Measurements from ENCODE around the gene PHOSPHO2.

The PHOSPHO2 gene

DNA sequence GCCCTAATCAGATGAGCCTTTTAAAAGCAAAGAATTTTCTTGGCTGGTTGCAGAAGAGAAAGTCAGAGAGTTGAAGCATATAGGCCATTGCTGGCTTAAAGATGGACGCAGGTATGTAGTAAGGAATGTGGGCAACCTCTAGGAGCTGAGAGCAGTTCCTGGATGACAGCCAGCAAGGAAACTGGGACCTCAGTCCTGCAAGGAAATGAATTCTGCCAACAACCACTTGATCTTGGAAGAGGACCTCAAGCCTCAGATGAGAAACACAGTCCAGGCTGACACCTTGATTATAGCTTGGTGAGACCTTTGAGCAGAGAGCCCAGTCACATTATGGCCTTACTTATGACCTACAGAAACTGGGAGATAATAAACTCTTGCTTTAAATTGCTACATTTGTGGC lies 15.7 kb downstream of the PHOSPHO2 start:
- H3K9me2 ChIP-seq (replicated peaks; ENCODE audit: control insufficient read depth, low read length): no peaks in the 10 kb centered on the region
- peaks cover 9% of the 10 kb centered on the region; the same call in 1 of the 2 replicates for H3K9me3 ChIP-seq (ENCODE audit: control insufficient read depth, insufficient read depth, low read length)
- H3K4me3 ChIP-seq (ENCODE audit: low read length): no peak overlapping the region
- no peak overlapping the region for H3K27ac ChIP-seq (ENCODE audit: low read depth, low read length)
- no peaks in the 10 kb centered on the region for H3K4me1 ChIP-seq (ENCODE audit: control insufficient read depth, low read length)
- TF ChIP-seq, protein P1, sequence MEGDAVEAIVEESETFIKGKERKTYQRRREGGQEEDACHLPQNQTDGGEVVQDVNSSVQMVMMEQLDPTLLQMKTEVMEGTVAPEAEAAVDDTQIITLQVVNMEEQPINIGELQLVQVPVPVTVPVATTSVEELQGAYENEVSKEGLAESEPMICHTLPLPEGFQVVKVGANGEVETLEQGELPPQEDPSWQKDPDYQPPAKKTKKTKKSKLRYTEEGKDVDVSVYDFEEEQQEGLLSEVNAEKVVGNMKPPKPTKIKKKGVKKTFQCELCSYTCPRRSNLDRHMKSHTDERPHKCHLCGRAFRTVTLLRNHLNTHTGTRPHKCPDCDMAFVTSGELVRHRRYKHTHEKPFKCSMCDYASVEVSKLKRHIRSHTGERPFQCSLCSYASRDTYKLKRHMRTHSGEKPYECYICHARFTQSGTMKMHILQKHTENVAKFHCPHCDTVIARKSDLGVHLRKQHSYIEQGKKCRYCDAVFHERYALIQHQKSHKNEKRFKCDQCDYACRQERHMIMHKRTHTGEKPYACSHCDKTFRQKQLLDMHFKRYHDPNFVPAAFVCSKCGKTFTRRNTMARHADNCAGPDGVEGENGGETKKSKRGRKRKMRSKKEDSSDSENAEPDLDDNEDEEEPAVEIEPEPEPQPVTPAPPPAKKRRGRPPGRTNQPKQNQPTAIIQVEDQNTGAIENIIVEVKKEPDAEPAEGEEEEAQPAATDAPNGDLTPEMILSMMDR (IDR thresholded peaks at IDR 0.05; ENCODE audit: low read depth, low read length, poor library complexity, severe bottlenecking): no peak
- no peak for TF ChIP-seq EZH2phosphoT487 (IDR thresholded peaks at IDR 0.05; ENCODE audit: borderline replicate concordance, low read length)
- H3F3A ChIP-seq (ENCODE audit: control insufficient read depth, insufficient read depth): no peaks in the 10 kb centered on the region
- H3K27me3 ChIP-seq (ENCODE audit: control insufficient read depth, low read length): no peaks in the 10 kb centered on the region
- no peak overlapping the region for H3K4me2 ChIP-seq (ENCODE audit: low read length)
- H4K20me1 ChIP-seq (ENCODE audit: control insufficient read depth, insufficient read depth, low read depth, low read length): no peaks in the 10 kb centered on the region
- H3K36me3 ChIP-seq (ENCODE audit: control insufficient read depth, low read length): no peaks in the 10 kb centered on the region
- H3K79me2 ChIP-seq (ENCODE audit: control insufficient read depth, low read length): no peaks in the 10 kb centered on the region

DNA sequence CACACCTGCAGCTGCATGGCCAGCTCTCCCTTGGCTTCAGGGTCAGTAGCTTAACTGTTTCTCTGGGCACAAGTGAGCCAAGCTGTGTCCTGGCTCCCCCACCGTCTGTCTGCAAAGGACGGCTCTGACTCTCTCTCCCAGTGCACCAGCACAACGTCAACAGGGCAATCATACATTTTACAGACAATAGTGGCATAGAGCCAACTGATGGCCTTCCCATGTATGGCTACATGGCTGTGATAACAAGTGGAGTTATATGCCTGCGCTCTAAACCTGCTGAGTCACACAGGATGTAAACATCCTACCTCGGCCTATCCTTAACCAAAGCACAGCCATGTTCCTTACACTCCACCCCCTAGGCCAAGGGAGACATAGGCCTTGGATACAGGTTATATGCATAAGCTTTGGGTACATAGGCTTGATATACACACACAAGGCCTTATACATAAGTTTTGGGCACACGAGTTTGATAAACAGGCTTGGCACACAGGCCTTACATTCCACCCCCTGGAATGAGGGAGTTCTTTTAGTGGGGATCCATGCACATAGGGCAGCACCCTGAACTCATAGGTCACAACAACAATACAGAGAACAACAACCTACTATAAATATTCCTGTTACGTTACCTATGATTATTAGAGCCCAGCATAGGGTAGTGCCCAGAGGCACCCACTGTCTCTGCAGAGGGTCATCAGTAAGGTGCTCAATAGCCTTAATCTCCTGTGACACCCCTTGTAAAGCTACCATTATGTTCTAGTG lies 17.7 kb downstream of the PHOSPHO2 start:
- Histone ChIP-seq H3K4me3 (ENCODE audit: low read length) (no peak overlapping the region), H3K27ac (ENCODE audit: low read depth, low read length) (no peak overlapping the region), H4K20me1 (ENCODE audit: control insufficient read depth, insufficient read depth, low read depth, low read length) (no peaks in the 10 kb centered on the region), H3K36me3 (ENCODE audit: control insufficient read depth, low read length) (no peaks in the 10 kb centered on the region), H3K4me2 (ENCODE audit: low read length) (no peak overlapping the region), H3K4me1 (ENCODE audit: control insufficient read depth, low read length) (no peaks in the 10 kb centered on the region), H3K9me2 (replicated peaks; ENCODE audit: control insufficient read depth, low read length) (no peaks in the 10 kb centered on the region), H3F3A (ENCODE audit: control insufficient read depth, insufficient read depth) (no peaks in the 10 kb centered on the region), H3K79me2 (ENCODE audit: control insufficient read depth, low read length) (no peaks in the 10 kb centered on the region), H3K9me3 (ENCODE audit: control insufficient read depth, insufficient read depth, low read length) (peaks cover 9% of the 10 kb centered on the region; the same call in 1 of the 2 replicates), H3K27me3 (ENCODE audit: control insufficient read depth, low read length) (no peaks in the 10 kb centered on the region)
- TF ChIP-seq, protein P1 (IDR thresholded peaks at IDR 0.05; ENCODE audit: low read depth, low read length, poor library complexity, severe bottlenecking): no peak
- no peak for TF ChIP-seq EZH2phosphoT487 (IDR thresholded peaks at IDR 0.05; ENCODE audit: borderline replicate concordance, low read length)

DNA sequence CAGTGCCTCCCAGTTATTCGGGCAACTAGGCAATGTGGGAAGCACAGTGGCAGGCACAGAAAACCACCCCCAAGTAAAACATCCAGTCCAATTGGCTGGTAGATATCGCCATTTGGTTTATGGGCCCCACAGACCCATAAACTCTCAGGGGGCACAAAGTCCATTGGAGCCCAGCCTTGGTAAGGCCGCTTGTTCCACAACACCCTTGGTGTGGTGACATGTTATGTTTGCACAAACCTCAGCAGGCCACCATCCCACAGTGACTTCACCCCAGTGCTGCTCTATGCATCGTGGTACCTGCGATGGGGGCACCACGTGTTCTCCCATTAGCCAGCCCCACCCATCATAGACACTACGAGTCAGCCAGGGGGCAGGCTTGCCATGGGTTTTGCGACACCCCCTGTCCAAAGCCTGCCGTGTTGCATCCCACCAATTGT lies 18.5 kb downstream of the PHOSPHO2 start:
- H3K79me2 ChIP-seq (ENCODE audit: control insufficient read depth, low read length): no peaks in the 10 kb centered on the region
- H3K4me3 ChIP-seq (ENCODE audit: low read length): no peak overlapping the region
- H3K27ac ChIP-seq (ENCODE audit: low read depth, low read length): no peak overlapping the region
- no peaks in the 10 kb centered on the region for H3K4me1 ChIP-seq (ENCODE audit: control insufficient read depth, low read length)
- peaks cover 9% of the 10 kb centered on the region; the same call in 1 of the 2 replicates for H3K9me3 ChIP-seq (ENCODE audit: control insufficient read depth, insufficient read depth, low read length)
- H4K20me1 ChIP-seq (ENCODE audit: control insufficient read depth, insufficient read depth, low read depth, low read length): no peaks in the 10 kb centered on the region
- no peaks in the 10 kb centered on the region for H3K36me3 ChIP-seq (ENCODE audit: control insufficient read depth, low read length)
- H3K4me2 ChIP-seq (ENCODE audit: low read length): no peak overlapping the region
- TF ChIP-seq, protein P1 (IDR thresholded peaks at IDR 0.05; ENCODE audit: low read depth, low read length, poor library complexity, severe bottlenecking): no peak
- no peak for TF ChIP-seq EZH2phosphoT487 (IDR thresholded peaks at IDR 0.05; ENCODE audit: borderline replicate concordance, low read length)
- no peaks in the 10 kb centered on the region for H3F3A ChIP-seq (ENCODE audit: control insufficient read depth, insufficient read depth)
- no peaks in the 10 kb centered on the region for H3K27me3 ChIP-seq (ENCODE audit: control insufficient read depth, low read length)
- no peaks in the 10 kb centered on the region for H3K9me2 ChIP-seq (replicated peaks; ENCODE audit: control insufficient read depth, low read length)

All from DOHH2 (cell line).